PC-9 (cell line): Measurements from ENCODE around the gene GPC5. TPM values are rescaled to one million over a fixed set of nuclear protein-coding genes. Genes with fewer than 3 reads are reported as not detected.

ENCODE experiments used
- BruUV-seq: library from RNA; stranded (reverse); fragments of 400-500 nt; replicated peaks from 2 replicates; lab custom pipeline; 2021; lab: Mats Ljungman, UMichigan
- CTCF ChIA-PET: fragments of 300-600 bp; sonication (Branson Sonifier 250); formaldehyde crosslinking; loops from one replicate; lab custom pipeline; 2022; ENCODE audit warnings: antibody characterized with exemption; lab: Charles Lee
- POLR2A ChIA-PET: fragments of 300-600 bp; sonication (Branson Sonifier 250); formaldehyde crosslinking; loops from one replicate; lab custom pipeline; 2022; ENCODE audit warnings: antibody characterized with exemption; ENCODE audit not compliant: unreplicated experiment; lab: Charles Lee
- DNase-seq, 2 experiments: peaks; one replicate each; pipeline versions ENCODE4 v3.0.0 to v3.0.0-alpha.2; 2015 to 2022; ENCODE audit warnings: mixed read lengths in 1 of 2
- H2AFZ ChIP-seq: fragments of 200-600 bp; sonication (generic); 2 replicates; pipeline ENCODE4 v1.8.1; 2017; ENCODE audit warnings: antibody characterized with exemption
- H3F3A ChIP-seq: fragments of 200-600 bp; sonication (generic); 2 replicates; pipeline ENCODE4 v1.8.1; 2017; ENCODE audit warnings: antibody characterized with exemption, mild to moderate bottlenecking, low read depth; ENCODE audit not compliant: insufficient read depth
- H3K27ac ChIP-seq: fragments of 200-600 bp; sonication (generic); 2 replicates; pipeline ENCODE4 v1.6.1; 2016; ENCODE audit warnings: mixed run types
- H3K27me3 ChIP-seq: fragments of 200-600 bp; sonication (generic); 2 replicates; pipeline ENCODE4 v1.6.1; 2016; ENCODE audit warnings: low read depth, mixed run types; ENCODE audit not compliant: insufficient read depth
- H3K36me3 ChIP-seq: fragments of 200-600 bp; sonication (generic); 2 replicates; pipeline ENCODE4 v1.6.1; 2016; ENCODE audit warnings: low read depth, mixed run types
- H3K4me1 ChIP-seq: fragments of 200-600 bp; sonication (generic); replicated peaks from 2 replicates; pipeline ENCODE4 v1.6.1; 2016; ENCODE audit warnings: mixed run types; ENCODE audit not compliant: insufficient read depth
- H3K4me2 ChIP-seq: fragments of 200-600 bp; sonication (generic); 2 replicates; pipeline ENCODE4 v1.6.1; 2017; ENCODE audit warnings: mixed run types
- H3K4me3 ChIP-seq: fragments of 200-600 bp; sonication (generic); 2 replicates; pipeline ENCODE4 v1.6.1; 2016; ENCODE audit warnings: mixed run types
- H3K79me2 ChIP-seq: fragments of 200-600 bp; sonication (generic); 2 replicates; pipeline ENCODE4 v1.6.1; 2017; ENCODE audit warnings: low read depth, mixed run types
- H3K9me2 ChIP-seq: fragments of 200-600 bp; sonication (generic); 2 replicates; pipeline ENCODE4 v1.8.1; 2017; ENCODE audit warnings: mild to moderate bottlenecking; ENCODE audit not compliant: insufficient read depth
- H3K9me3 ChIP-seq: fragments of 200-600 bp; sonication (generic); 2 replicates; pipeline ENCODE4 v1.8.1; 2016; ENCODE audit warnings: low read depth; ENCODE audit not compliant: insufficient read depth
- H4K20me1 ChIP-seq: fragments of 200-600 bp; sonication (generic); 2 replicates; pipeline ENCODE4 v1.8.1; 2017; ENCODE audit not compliant: insufficient read depth
- CTCF ChIP-seq: fragments of 200-600 bp; sonication (generic); conservative IDR thresholded peaks from 2 replicates; pipeline ENCODE4 v1.6.1; 2017; ENCODE audit warnings: mixed run types, antibody characterized with exemption, mild to moderate bottlenecking, moderate library complexity
- EZH2 ChIP-seq: fragments of 200-600 bp; sonication (generic); IDR thresholded peaks from 2 replicates; pipeline ENCODE4 v1.8.0; 2017; ENCODE audit warnings: antibody characterized with exemption, low read depth
- intact Hi-C: fragments of 100-400 bp; cut with micrococcal nuclease; formaldehyde crosslinking; loops from one replicate; pipeline ENCODE4 v1.10.0; 2022; ENCODE audit not compliant: unreplicated experiment
- total RNA-seq: library from RNA; stranded (reverse); gene quantifications from 2 replicates; pipeline ENCODE4 v1.2.3, GENCODE V29; 2021

The GPC5 gene
- total RNA-seq, 1 experiment from 2014 or later, result not detected

DNA sequence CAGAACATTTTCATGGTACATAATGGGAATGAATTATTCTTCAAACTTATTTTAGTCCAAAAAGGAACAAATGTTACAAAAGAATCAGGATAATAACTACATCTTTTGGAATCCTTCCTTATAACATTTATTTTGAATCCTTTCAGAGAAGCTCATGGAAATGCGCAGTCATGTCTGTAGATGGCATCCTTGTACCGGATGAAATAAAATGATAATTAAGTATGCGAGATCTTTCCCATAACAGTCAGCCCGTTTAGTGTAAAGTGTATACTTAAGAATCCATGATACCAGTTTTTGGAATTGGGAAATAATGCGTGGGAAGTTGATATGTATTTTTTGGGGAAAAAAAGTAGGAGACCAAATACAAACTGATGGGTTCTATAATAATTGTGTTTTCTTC lies 418.8 kb downstream of the GPC5 start:
- H3K4me2 ChIP-seq, result no peak overlapping the region
- ChIA-PET POLR2A (no interaction called here), CTCF (no interaction called here)
- no peaks in the 10 kb centered on the region for H3K27me3 ChIP-seq
- H3K36me3 ChIP-seq, result no peaks in the 10 kb centered on the region
- H4K20me1 ChIP-seq, result no peaks in the 10 kb centered on the region
- no peak for DNase-seq
- no peaks in the 10 kb centered on the region for H3K9me2 ChIP-seq
- intact Hi-C loops, result no loop called here
- H2AFZ ChIP-seq, result no peak overlapping the region
- no peaks in the 10 kb centered on the region for H3K79me2 ChIP-seq
- H3K4me1 ChIP-seq, result no peaks in the 10 kb centered on the region
- H3K27ac ChIP-seq, result no peak overlapping the region
- H3F3A ChIP-seq, result no peaks in the 10 kb centered on the region
- no TSS peak for BruUV-seq
- TF ChIP-seq CTCF (peak; percentile 50), EZH2 (no peak)
- no peak overlapping the region for H3K4me3 ChIP-seq
- H3K9me3 ChIP-seq, result no peaks in the 10 kb centered on the region

GRCh38 chr13:91824416-91824815 lies 426.0 kb downstream of the GPC5 start:
- intact Hi-C loops, result no loop called here
- ChIA-PET POLR2A (no interaction called here), CTCF (no interaction called here)
- Histone ChIP-seq H3K4me3 (no peak overlapping the region), H3F3A (no peaks in the 10 kb centered on the region), H3K4me2 (no peak overlapping the region), H2AFZ (no peak overlapping the region), H3K9me3 (no peaks in the 10 kb centered on the region), H3K36me3 (no peaks in the 10 kb centered on the region), H3K9me2 (no peaks in the 10 kb centered on the region), H3K4me1 (no peaks in the 10 kb centered on the region), H3K27me3 (no peaks in the 10 kb centered on the region), H3K79me2 (no peaks in the 10 kb centered on the region), H4K20me1 (no peaks in the 10 kb centered on the region), H3K27ac (no peak overlapping the region)
- BruUV-seq, result no TSS peak
- DNase-seq, result no peak
- TF ChIP-seq EZH2 (no peak), CTCF (no peak)

GRCh38 chr13:91825516-91825915 lies 427.1 kb downstream of the GPC5 start:
- no peaks in the 10 kb centered on the region for H3K36me3 ChIP-seq
- ChIA-PET CTCF (no interaction called here), POLR2A (no interaction called here)
- TF ChIP-seq CTCF, result no peak
- H3F3A ChIP-seq, result no peaks in the 10 kb centered on the region
- H2AFZ ChIP-seq, result no peak overlapping the region
- no TSS peak for BruUV-seq
- H3K4me2 ChIP-seq, result no peak overlapping the region
- intact Hi-C loops, result no loop called here
- no peak for DNase-seq
- H3K79me2 ChIP-seq, result no peaks in the 10 kb centered on the region
- H3K4me3 ChIP-seq, result no peak overlapping the region
- H3K4me1 ChIP-seq, result no peaks in the 10 kb centered on the region
- H3K9me2 ChIP-seq, result no peaks in the 10 kb centered on the region
- no peaks in the 10 kb centered on the region for H4K20me1 ChIP-seq
- no peak overlapping the region for H3K27ac ChIP-seq
- no peaks in the 10 kb centered on the region for H3K27me3 ChIP-seq
- no peaks in the 10 kb centered on the region for H3K9me3 ChIP-seq
